Pancreas (tissue), 10 donors: Measurements from ENCODE around the gene ZNF473. TPM values are rescaled to one million over a fixed set of nuclear protein-coding genes. Genes with fewer than 3 reads are reported as not detected.

Experiments used
- ATAC-seq, 4 donors: fragments of 200-7000 bp; cut with Tn5 transposase; one replicate each; pipeline versions ENCODE4 v1.8.0 to v1.9.1; 2020; ENCODE audit warnings: mild to moderate bottlenecking in 4 of 4, moderate library complexity in 4 of 4
- DNase-seq, 6 donors: peaks; one replicate each; pipeline ENCODE4 v3.0.0-alpha.2; 2020
- FAIRE-seq: peaks from 2 replicates; lab custom pipeline; 2012; peaks lifted over from hg19 to GRCh38; lab: Jason Lieb, UNC
- H3K27ac ChIP-seq, 4 donors: fragments of 200-600 bp; sonication (generic); 1 replicate in 3 of 4; 2 replicates in 1 of 4; pipeline versions ENCODE4 v1.5.0 to v1.8.0; 2020
- H3K27me3 ChIP-seq, 4 donors: fragments of 200-600 bp; one replicate each; pipeline ENCODE4 v1.8.0; 2021
- H3K36me3 ChIP-seq, 3 donors: fragments of 200-600 bp; sonication (generic) in 1 of 3; one replicate each; pipeline versions ENCODE4 v1.5.0 to v1.8.0; 2020 to 2021
- H3K4me1 ChIP-seq, 3 donors: fragments of 200-600 bp; one replicate each; pipeline ENCODE4 v1.8.0; 2021
- H3K4me3 ChIP-seq, 4 donors: fragments of 200-600 bp; sonication (generic) in 2 of 4; one replicate each; pipeline versions ENCODE4 v1.5.0 to v1.8.0; 2020 to 2021
- H3K9me3 ChIP-seq, 4 donors: fragments of 200-600 bp; one replicate each; pipeline ENCODE4 v1.8.0; 2021
- CTCF ChIP-seq, 4 donors: fragments of 200-600 bp; sonication (generic) in 3 of 4; IDR thresholded peaks; one replicate each; pipeline versions ENCODE4 v1.5.0 to v1.8.0; 2021; ENCODE audit warnings: antibody characterized with exemption in 4 of 4
- WGBS, 2 donors: extraction: QIAGEN DNeasy Blood & Tissue Kit; methylation state at CpG; one replicate each; pipeline ENCODE4 v1.1.7; 2013; 5-methylcytosine and 5-hydroxymethylcytosine counted together
- intact Hi-C, 3 donors: fragments of 100-400 bp; cut with DNase I; formaldehyde crosslinking; loops; one replicate each; pipeline versions ENCODE4 v1.11.1 to v1.14.2; 2022
- polyA plus RNA-seq, 2 donors: library from polyadenylated mRNA; stranded (reverse); fragments of 200-250 nt; gene quantifications; one replicate each; pipeline ENCODE4 v1.2.3, GENCODE V29; 2013
- total RNA-seq, 6 donors: library from RNA; stranded (reverse); fragmentation: NEBNext Ultra II Directional in 4 of 6; extraction: Animal tissue kit (Norgen Biotek cat#: 25700) in 4 of 6; gene quantifications; one replicate each; pipeline versions ENCODE4 v1.2.1 to v1.2.4, GENCODE V29; 2021 to 2023
- donor health status: healthy with polysubstance abuse.
- donor health status: DM: no; HTN: no; CAD: no; lungs with moderate emphysema.
- donor health status: DM: no; HTN: no; CAD: no.
- donor health status: control.
- donor health status: control.
- donor health status: Bipolar disorder and iron deficiency.
- donor health status: DM: yes; HTN: yes; CAD: no.
- donor health status: DM: no; HTN: no; CAD: no.
- donor health status: DM: no; HTN: no; CAD: no.
- donor health status: DM: yes; HTN: yes; CAD: no.

ZNF473 gene
- total and polyA plus RNA-seq, 8 donors, result 1.9 to 6.3 (median 3.9) TPM

GRCh38 chr19:50022823-50023222 lies 3.0 kb upstream of the ZNF473 start:
- Histone ChIP-seq H3K36me3 (peaks cover 0 to 6% (median 0%) of the 10 kb centered on the region in 3 donors), H3K27ac (no peak overlapping the region), H3K4me3 (no peak overlapping the region), H3K27me3 (no peaks in the 10 kb centered on the region), H3K9me3 (no peaks in the 10 kb centered on the region), H3K4me1 (peaks cover 0 to 18% (median 7%) of the 10 kb centered on the region in 3 donors)
- no peak for TF ChIP-seq CTCF (IDR thresholded peaks at IDR 0.05)
- intact Hi-C loops, result no loop called here
- WGBS, 2 donors, result 67 to 72% methylated on average over 7 of the region's 7 CpGs
- no peak for ATAC-seq
- no peak for FAIRE-seq
- no peak for DNase-seq

GRCh38 chr19:50024719-50025021 lies 1.1 kb upstream of the ZNF473 start:
- FAIRE-seq, result no peak
- H3K27me3 ChIP-seq, result no peaks in the 10 kb centered on the region
- peak in 2 of 4 donors; percentile 13 to 19 for ATAC-seq
- 0% methylated on average over 10 of the region's 10 CpGs for WGBS, 2 donors
- no peak for DNase-seq
- H3K9me3 ChIP-seq, result no peaks in the 10 kb centered on the region
- H3K27ac ChIP-seq, result peak overlapping the region in 3 of 4 donors; percentile 75 to 83 (median 83)
- no peaks in the 10 kb centered on the region for H3K36me3 ChIP-seq
- H3K4me1 ChIP-seq, result peaks cover 0 to 18% (median 7%) of the 10 kb centered on the region in 3 donors
- intact Hi-C loops, result no loop called here
- peak overlapping the region; percentile 82 to 98 (median 93) for H3K4me3 ChIP-seq
- no peak for TF ChIP-seq CTCF (IDR thresholded peaks at IDR 0.05)

GRCh38 chr19:50025022-50025793 lies 597 bp upstream of the ZNF473 start, which contains the start of gene VRK3:
TSS of gene VRK3 (minus strand) at chr19:50025372. CDS start at chr19:50016162, 9,210 bp downstream.
- Histone ChIP-seq H3K4me3 (peak within 1 kb of the TSS; percentile 82 to 98 (median 93)), H3K27me3 (no peaks in the 10 kb centered on the region), H3K4me1 (peaks cover 0 to 18% (median 7%) of the 10 kb centered on the region in 3 donors), H3K36me3 (no peaks in the 10 kb centered on the region), H3K27ac (peak within 1 kb of the TSS; percentile 75 to 89 (median 84)), H3K9me3 (no peaks in the 10 kb centered on the region)
- FAIRE-seq (peak; percentile 97), ATAC-seq (peak; percentile 92 to 97 (median 93)), DNase-seq (peak; percentile 99 to 100 (median 100))
- WGBS, 2 donors, result 0% methylated on average over 58 to 59 of the region's 59 CpGs
- no peak for TF ChIP-seq CTCF (IDR thresholded peaks at IDR 0.05)
- intact Hi-C loops, result no loop called here

- intact Hi-C loops, result no loop called here
- H3K4me3 ChIP-seq, result peak overlapping the region in 2 of 4 donors; percentile 96 to 98
- no peak for TF ChIP-seq CTCF (IDR thresholded peaks at IDR 0.05)
- ATAC-seq (no peak), FAIRE-seq (no peak), DNase-seq (no peak)
- peaks cover 0 to 18% (median 7%) of the 10 kb centered on the region in 3 donors for H3K4me1 ChIP-seq
- H3K27me3 ChIP-seq, result no peaks in the 10 kb centered on the region
- no peaks in the 10 kb centered on the region for H3K36me3 ChIP-seq
- no peak overlapping the region for H3K27ac ChIP-seq
- no peaks in the 10 kb centered on the region for H3K9me3 ChIP-seq
- WGBS, 2 donors, result 86 to 91% methylated on average over 7 of the region's 7 CpGs
Measured at GRCh38 chr19:50026550-50026906, 723 bp downstream of the ZNF473 start.

GRCh38 chr19:50030225-50030624 lies 4.4 kb downstream of the ZNF473 start:
- Histone ChIP-seq H3K27ac (no peak overlapping the region), H3K9me3 (no peaks in the 10 kb centered on the region), H3K36me3 (no peaks in the 10 kb centered on the region), H3K4me1 (peaks cover 0 to 10% (median 7%) of the 10 kb centered on the region in 3 donors), H3K27me3 (no peaks in the 10 kb centered on the region), H3K4me3 (no peak overlapping the region)
- intact Hi-C loops, result no loop called here
- ATAC-seq, result no peak
- TF ChIP-seq CTCF (IDR thresholded peaks at IDR 0.05), result no peak
- FAIRE-seq, result no peak
- WGBS, 2 donors, result 92 to 96% methylated on average over 6 of the region's 6 CpGs
- no peak for DNase-seq
